SJCRH30 (cell line): ENCODE data around the gene PRPF8. TPM values are rescaled to one million over a fixed set of nuclear protein-coding genes. Genes with fewer than 3 reads are reported as not detected.
A peak's percentile ranks its signal among the peaks of the same experiment; 100 is the strongest.

Experiments
- DNase-seq, 2 experiments: peaks; one replicate each; pipeline ENCODE4 v3.0.0-alpha.2; 2015 to 2020
- H3K27ac ChIP-seq: fragments of 250-450 bp; sonication (Bioruptor Pico); 2 replicates; pipeline ENCODE4 v1.5.1; 2020; ENCODE audit warnings: mild to moderate bottlenecking, moderate library complexity
- H3K27me3 ChIP-seq: fragments of 250-450 bp; sonication (Bioruptor Pico); 2 replicates; pipeline ENCODE4 v1.5.1; 2020; ENCODE audit warnings: mild to moderate bottlenecking, moderate library complexity
- H3K36me3 ChIP-seq: fragments of 250-450 bp; sonication (Bioruptor Pico); 2 replicates; pipeline ENCODE4 v1.5.1; 2020; ENCODE audit warnings: mild to moderate bottlenecking, moderate library complexity
- H3K4me1 ChIP-seq: fragments of 250-450 bp; sonication (Bioruptor Pico); 2 replicates; pipeline ENCODE4 v1.5.1; 2020; ENCODE audit warnings: mild to moderate bottlenecking, moderate library complexity
- H3K4me3 ChIP-seq: fragments of 250-450 bp; sonication (Bioruptor Pico); 2 replicates; pipeline ENCODE4 v1.5.1; 2020; ENCODE audit warnings: mild to moderate bottlenecking, moderate library complexity
- H3K9me3 ChIP-seq: fragments of 250-450 bp; sonication (Bioruptor Pico); replicated peaks from 2 replicates; pipeline ENCODE4 v1.5.1; 2020; ENCODE audit warnings: mild to moderate bottlenecking, moderate library complexity
- total RNA-seq: library from RNA; depleted of rRNA; stranded (reverse); fragments of >200 nt; shearing (Covaris generic); gene quantifications from 2 replicates; pipeline ENCODE4 v1.2.3, GENCODE V29; 2014; rRNA removed

The PRPF8 gene
- total RNA-seq = 144 and 145 TPM in 2 replicates

GRCh38 chr17:1684378-1685189 is at the start of gene PRPF8:
PRPF8 (minus strand) TSS chr17:1684867; CDS start chr17:1684571, 296 bp downstream.
- Histone ChIP-seq H3K36me3 (peaks cover 36% of the 10 kb centered on the region), H3K27ac (peak within 1 kb of the TSS; percentile 91), H3K4me1 (0 out of 2 replicates have a peak, but pooled peaks cover 2% of the 10 kb centered on the region), H3K9me3 (no peaks in the 10 kb centered on the region), H3K27me3 (no peaks in the 10 kb centered on the region), H3K4me3 (peak within 1 kb of the TSS; percentile 92)
- peak; percentile 95 to 96 for DNase-seq

- H3K36me3 ChIP-seq = no peaks in the 10 kb centered on the region
- H3K27ac ChIP-seq = peak overlapping the region; percentile 64
- peaks cover 16% of the 10 kb centered on the region for H3K4me1 ChIP-seq
Measured at GRCh38 chr17:1733759-1734158, 49.1 kb upstream of the PRPF8 start.

GRCh38 chr17:1732833-1733321 is 48.2 kb upstream of the PRPF8 start:
- Histone ChIP-seq H3K27ac (peak overlapping the region; percentile 64), H3K4me3 (no peak overlapping the region), H3K9me3 (no peaks in the 10 kb centered on the region), H3K27me3 (no peaks in the 10 kb centered on the region), H3K4me1 (peaks cover 16% of the 10 kb centered on the region), H3K36me3 (no peaks in the 10 kb centered on the region)
- peak; percentile 78 to 82 for DNase-seq

More at GRCh38 chr17:1733759-1734158, 49.1 kb upstream of the PRPF8 start:
- Histone ChIP-seq H3K27me3 (no peaks in the 10 kb centered on the region), H3K4me3 (no peak overlapping the region), H3K9me3 (no peaks in the 10 kb centered on the region)
- DNase-seq = no peak

GRCh38 chr17:1732241-1732832 is 47.7 kb upstream of the PRPF8 start:
- DNase-seq = no peak
- no peak overlapping the region for H3K4me3 ChIP-seq
- H3K4me1 ChIP-seq = peaks cover 16% of the 10 kb centered on the region
- H3K27ac ChIP-seq = peak overlapping the region; percentile 64
- H3K27me3 ChIP-seq = no peaks in the 10 kb centered on the region
- no peaks in the 10 kb centered on the region for H3K36me3 ChIP-seq
- H3K9me3 ChIP-seq = no peaks in the 10 kb centered on the region

- Histone ChIP-seq H3K27me3 (no peaks in the 10 kb centered on the region), H3K27ac (peak overlapping the region; percentile 79), H3K4me3 (no peak overlapping the region), H3K9me3 (no peaks in the 10 kb centered on the region), H3K36me3 (no peaks in the 10 kb centered on the region), H3K4me1 (peaks cover 16% of the 10 kb centered on the region)
- DNase-seq = no peak
Measured at GRCh38 chr17:1731194-1731506, 46.5 kb upstream of the PRPF8 start.

GRCh38 chr17:1730326-1731193 is 45.9 kb upstream of the PRPF8 start:
- Histone ChIP-seq H3K4me3 (no peak overlapping the region), H3K36me3 (no peaks in the 10 kb centered on the region), H3K27me3 (no peaks in the 10 kb centered on the region), H3K9me3 (no peaks in the 10 kb centered on the region), H3K4me1 (peaks cover 16% of the 10 kb centered on the region), H3K27ac (peak overlapping the region; percentile 79)
- DNase-seq = peak; percentile 69 to 70

- no peak overlapping the region for H3K4me3 ChIP-seq
- H3K9me3 ChIP-seq = no peaks in the 10 kb centered on the region
- H3K27ac ChIP-seq = no peak overlapping the region
- H3K36me3 ChIP-seq = no peaks in the 10 kb centered on the region
- H3K4me1 ChIP-seq = peaks cover 16% of the 10 kb centered on the region
- DNase-seq = no peak
- no peaks in the 10 kb centered on the region for H3K27me3 ChIP-seq
Measured at GRCh38 chr17:1729966-1730325, 45.3 kb upstream of the PRPF8 start.

- H3K36me3 ChIP-seq = no peaks in the 10 kb centered on the region
- DNase-seq = no peak
- H3K9me3 ChIP-seq = no peaks in the 10 kb centered on the region
- no peaks in the 10 kb centered on the region for H3K27me3 ChIP-seq
- no peak overlapping the region for H3K27ac ChIP-seq
- no peak overlapping the region for H3K4me3 ChIP-seq
- peaks cover 18% of the 10 kb centered on the region for H3K4me1 ChIP-seq
Measured at GRCh38 chr17:1727876-1728630, 43.4 kb upstream of the PRPF8 start.

- Histone ChIP-seq H3K36me3 (no peaks in the 10 kb centered on the region), H3K4me3 (no peak overlapping the region), H3K4me1 (peaks cover 16% of the 10 kb centered on the region), H3K27ac (no peak overlapping the region), H3K9me3 (no peaks in the 10 kb centered on the region), H3K27me3 (no peaks in the 10 kb centered on the region)
- DNase-seq = no peak
Measured at GRCh38 chr17:1727258-1727789, 42.7 kb upstream of the PRPF8 start.

- Histone ChIP-seq H3K4me3 (no peak overlapping the region), H3K4me1 (peaks cover 19% of the 10 kb centered on the region)
Measured at GRCh38 chr17:1726626-1727257, 42.1 kb upstream of the PRPF8 start.

GRCh38 chr17:1725642-1726511 is 41.2 kb upstream of the PRPF8 start:
- Histone ChIP-seq H3K4me1 (peaks cover 19% of the 10 kb centered on the region), H3K36me3 (no peaks in the 10 kb centered on the region), H3K27me3 (no peaks in the 10 kb centered on the region), H3K27ac (no peak overlapping the region), H3K9me3 (no peaks in the 10 kb centered on the region), H3K4me3 (no peak overlapping the region)
- DNase-seq = no peak

More at GRCh38 chr17:1726626-1727257, 42.1 kb upstream of the PRPF8 start:
- Histone ChIP-seq H3K27me3 (no peaks in the 10 kb centered on the region), H3K27ac (no peak overlapping the region), H3K36me3 (no peaks in the 10 kb centered on the region), H3K9me3 (no peaks in the 10 kb centered on the region)
- DNase-seq = no peak

- Histone ChIP-seq H3K27ac (peak overlapping the region; percentile 29; the same call in 1 of the 2 replicates), H3K4me3 (peak overlapping the region; percentile 63), H3K36me3 (no peaks in the 10 kb centered on the region), H3K9me3 (no peaks in the 10 kb centered on the region), H3K4me1 (peaks cover 14% of the 10 kb centered on the region), H3K27me3 (no peaks in the 10 kb centered on the region)
- DNase-seq = peak; percentile 21 to 31
Measured at GRCh38 chr17:1724869-1725641, 40.4 kb upstream of the PRPF8 start.
